Ascending aorta (tissue), 2 donors: ENCODE measurements around the gene CRLF1. TPM values are rescaled to one million over a fixed set of nuclear protein-coding genes. Genes with fewer than 3 reads are reported as not detected.

Experiments
- DNase-seq, 2 donors: peaks; one replicate each; pipeline ENCODE4 v3.0.0-alpha.2; 2019; ENCODE audit warnings: low spot score in 2 of 2
- H3K27ac ChIP-seq, 2 donors: fragments of 200-600 bp; sonication (generic); one replicate each; pipeline ENCODE4 v1.5.1; 2016 to 2017; ENCODE audit warnings: mild to moderate bottlenecking in 1 of 2
- H3K27me3 ChIP-seq: fragments of 200-600 bp; sonication (generic); one replicate; pipeline ENCODE4 v1.5.1; 2017
- H3K36me3 ChIP-seq, 2 donors: fragments of 200-600 bp; sonication (generic); one replicate each; pipeline ENCODE4 v1.5.1; 2016
- H3K4me1 ChIP-seq, 2 donors: fragments of 200-600 bp; sonication (generic); one replicate each; pipeline ENCODE4 v1.5.1; 2016 to 2017; ENCODE audit warnings: mild to moderate bottlenecking in 1 of 2
- H3K4me3 ChIP-seq, 2 donors: fragments of 200-600 bp; sonication (generic); one replicate each; pipeline ENCODE4 v1.5.1; 2016 to 2017; ENCODE audit warnings: mild to moderate bottlenecking in 1 of 2
- H3K9me3 ChIP-seq, 2 donors: fragments of 200-600 bp; sonication (generic); one replicate each; pipeline ENCODE4 v1.5.1; 2016
- intact Hi-C: fragments of 100-400 bp; cut with DNase I; formaldehyde crosslinking; loops from one replicate; pipeline ENCODE4 v1.15.1; 2023
- total RNA-seq: library from RNA; depleted of rRNA; stranded (reverse); fragments of >200 nt; gene quantifications from one replicate; pipeline ENCODE4 v1.1.0, GENCODE V29; 2016
- TF ChIP-seq, protein P1 (sequence below), 3 experiments: fragments of 200-600 bp in 2 of 3; fragments of 450-650 bp in 1 of 3; sonication (generic) in 2 of 3; IDR thresholded peaks; one replicate each; pipeline ENCODE4 v1.5.1; 2016 to 2019; ENCODE audit warnings: antibody characterized with exemption in 3 of 3, mild to moderate bottlenecking in 1 of 3, moderate library complexity in 1 of 3

The CRLF1 gene
- total RNA-seq, 1 donor from 2014 or later: 638 TPM

- H3K27me3 ChIP-seq: peaks cover 62% of the 10 kb centered on the region
- no peak overlapping the region for H3K4me3 ChIP-seq
- no peak for DNase-seq
- no peaks in the 10 kb centered on the region for H3K36me3 ChIP-seq
- no peak overlapping the region for H3K27ac ChIP-seq
- intact Hi-C loops: no loop called here
- no peaks in the 10 kb centered on the region for H3K9me3 ChIP-seq
- TF ChIP-seq, protein P1, sequence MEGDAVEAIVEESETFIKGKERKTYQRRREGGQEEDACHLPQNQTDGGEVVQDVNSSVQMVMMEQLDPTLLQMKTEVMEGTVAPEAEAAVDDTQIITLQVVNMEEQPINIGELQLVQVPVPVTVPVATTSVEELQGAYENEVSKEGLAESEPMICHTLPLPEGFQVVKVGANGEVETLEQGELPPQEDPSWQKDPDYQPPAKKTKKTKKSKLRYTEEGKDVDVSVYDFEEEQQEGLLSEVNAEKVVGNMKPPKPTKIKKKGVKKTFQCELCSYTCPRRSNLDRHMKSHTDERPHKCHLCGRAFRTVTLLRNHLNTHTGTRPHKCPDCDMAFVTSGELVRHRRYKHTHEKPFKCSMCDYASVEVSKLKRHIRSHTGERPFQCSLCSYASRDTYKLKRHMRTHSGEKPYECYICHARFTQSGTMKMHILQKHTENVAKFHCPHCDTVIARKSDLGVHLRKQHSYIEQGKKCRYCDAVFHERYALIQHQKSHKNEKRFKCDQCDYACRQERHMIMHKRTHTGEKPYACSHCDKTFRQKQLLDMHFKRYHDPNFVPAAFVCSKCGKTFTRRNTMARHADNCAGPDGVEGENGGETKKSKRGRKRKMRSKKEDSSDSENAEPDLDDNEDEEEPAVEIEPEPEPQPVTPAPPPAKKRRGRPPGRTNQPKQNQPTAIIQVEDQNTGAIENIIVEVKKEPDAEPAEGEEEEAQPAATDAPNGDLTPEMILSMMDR (IDR thresholded peaks at IDR 0.05): no peak
- H3K4me1 ChIP-seq: peaks cover 9 to 28% of the 10 kb centered on the region in 2 donors
Observed at GRCh38 chr19:18609717-18610051, 3.1 kb upstream of the CRLF1 start.

GRCh38 chr19:18608805-18609716, 2.5 kb upstream of the CRLF1 start:
- H3K4me3 ChIP-seq: no peak overlapping the region
- DNase-seq: no peak
- intact Hi-C loops: no loop called here
- TF ChIP-seq, protein P1 (IDR thresholded peaks at IDR 0.05): no peak
- H3K27me3 ChIP-seq: peaks cover 64% of the 10 kb centered on the region
- no peak overlapping the region for H3K27ac ChIP-seq
- no peaks in the 10 kb centered on the region for H3K36me3 ChIP-seq
- H3K4me1 ChIP-seq: peaks cover 10 to 28% of the 10 kb centered on the region in 2 donors
- H3K9me3 ChIP-seq: no peaks in the 10 kb centered on the region

- Histone ChIP-seq H3K27me3 (peaks cover 69% of the 10 kb centered on the region), H3K4me1 (peaks cover 16 to 31% of the 10 kb centered on the region in 2 donors), H3K36me3 (no peaks in the 10 kb centered on the region), H3K4me3 (no peak overlapping the region), H3K27ac (no peak overlapping the region), H3K9me3 (no peaks in the 10 kb centered on the region)
- no peak for DNase-seq
- TF ChIP-seq, protein P1 (IDR thresholded peaks at IDR 0.05): no peak
- intact Hi-C loops: no loop called here
Observed at GRCh38 chr19:18608102-18608804, 1.7 kb upstream of the CRLF1 start.

DNA sequence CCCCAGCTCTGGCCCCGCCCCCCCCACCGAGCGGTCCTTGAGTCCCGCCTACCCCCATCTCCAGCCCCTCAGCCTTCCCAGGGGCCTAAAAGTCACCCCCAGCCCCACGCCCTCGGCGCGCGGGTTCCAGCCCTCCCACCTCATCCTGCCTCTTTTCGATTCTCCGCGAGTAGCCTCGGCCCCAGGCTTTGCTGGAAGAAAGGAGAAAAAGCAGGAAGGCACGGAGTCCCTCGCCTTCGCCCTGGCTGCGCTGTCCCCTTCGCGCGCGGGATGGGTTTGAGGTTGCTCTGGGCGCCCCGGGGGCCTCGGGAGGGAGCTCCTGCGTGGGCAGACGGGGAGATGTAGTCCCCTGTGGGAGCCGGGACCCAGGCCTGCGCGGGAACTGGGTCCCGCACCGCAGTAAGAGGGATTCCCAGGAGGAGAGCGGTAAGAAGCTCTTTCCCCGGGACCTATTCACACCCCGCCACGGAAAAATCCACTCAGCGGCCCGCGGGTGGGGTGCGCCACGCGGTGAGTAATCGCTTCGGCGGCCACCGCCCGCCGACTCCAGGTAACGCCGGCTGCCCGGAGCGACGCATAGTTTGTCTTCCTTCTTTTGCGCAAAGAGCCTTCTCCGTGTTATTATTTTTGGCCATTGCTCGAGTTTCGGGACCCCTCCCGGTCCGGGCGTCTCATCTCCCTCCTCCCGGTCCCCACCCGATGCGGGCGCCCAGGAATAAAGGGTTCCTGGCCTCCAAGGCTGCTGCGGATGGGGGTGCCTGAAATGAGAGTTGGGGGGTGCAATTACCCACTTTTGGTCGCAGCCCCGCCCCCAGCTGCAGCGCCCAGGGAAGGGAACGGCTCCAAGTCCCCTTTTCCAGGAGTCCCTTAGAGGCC, 865 bp upstream of the CRLF1 start:
- TF ChIP-seq, protein P1 (IDR thresholded peaks at IDR 0.05): no peak
- no peaks in the 10 kb centered on the region for H3K9me3 ChIP-seq
- H3K4me3 ChIP-seq: peak overlapping the region; percentile 25 to 55
- intact Hi-C loops: no loop called here
- DNase-seq: no peak
- peaks cover 16 to 27% of the 10 kb centered on the region in 2 donors for H3K4me1 ChIP-seq
- no peak overlapping the region for H3K27ac ChIP-seq
- peaks cover 61% of the 10 kb centered on the region for H3K27me3 ChIP-seq
- no peaks in the 10 kb centered on the region for H3K36me3 ChIP-seq

DNA sequence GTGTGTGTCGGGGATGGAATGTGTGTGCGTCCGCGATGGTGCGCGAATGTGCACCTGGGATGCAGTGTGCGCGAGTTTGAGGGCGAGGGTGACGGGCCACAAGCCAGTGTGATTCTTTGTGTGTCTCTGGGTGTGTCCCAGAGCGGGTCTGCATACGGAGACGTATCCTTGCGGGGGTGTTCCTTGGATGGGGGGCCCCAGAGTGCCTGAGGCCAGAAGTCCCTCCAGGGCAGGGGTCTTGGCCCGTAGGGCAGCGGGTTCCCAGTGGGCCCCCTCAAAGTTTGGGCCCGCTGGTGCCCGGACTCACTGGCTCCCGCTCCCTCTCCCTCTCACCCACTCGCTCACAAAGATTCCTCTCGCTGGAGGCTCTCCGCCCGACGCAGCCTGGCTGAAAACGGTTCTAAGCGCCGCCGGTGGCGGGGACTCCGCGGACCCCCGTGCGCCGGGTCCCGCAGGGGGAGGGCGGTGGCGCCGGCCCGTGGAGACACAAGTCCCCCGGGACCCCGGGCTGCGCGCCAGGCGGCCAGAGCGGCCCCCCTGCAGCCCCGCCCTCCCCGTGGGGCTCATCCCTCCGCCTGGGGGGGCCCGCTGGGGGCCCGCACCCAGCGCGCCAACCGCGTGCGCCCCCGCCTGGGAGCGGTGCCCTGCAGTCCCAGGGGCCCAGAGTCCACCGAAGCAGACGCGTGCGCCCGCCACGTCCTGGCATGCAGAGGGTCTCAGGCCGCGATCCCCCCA, 886 bp downstream of the CRLF1 start:
- H3K27ac ChIP-seq: peak overlapping the region in 1 of 2 donors; percentile 27
- intact Hi-C loops: no loop called here
- TF ChIP-seq, protein P1 (IDR thresholded peaks at IDR 0.05): no peak
- peaks cover 15 to 16% of the 10 kb centered on the region in 2 donors for H3K4me1 ChIP-seq
- DNase-seq: no peak
- H3K27me3 ChIP-seq: peaks cover 44% of the 10 kb centered on the region
- H3K36me3 ChIP-seq: no peaks in the 10 kb centered on the region
- peak overlapping the region; percentile 39 to 62 for H3K4me3 ChIP-seq
- no peaks in the 10 kb centered on the region for H3K9me3 ChIP-seq
